Measurements from ENCODE around the gene ZNF593. TPM values are rescaled to one million over a fixed set of nuclear protein-coding genes. Genes with fewer than 3 reads are reported as not detected.

ZNF593 gene
- total RNA-seq, 1 donor from 2014 or later = 28.1 TPM

DNA sequence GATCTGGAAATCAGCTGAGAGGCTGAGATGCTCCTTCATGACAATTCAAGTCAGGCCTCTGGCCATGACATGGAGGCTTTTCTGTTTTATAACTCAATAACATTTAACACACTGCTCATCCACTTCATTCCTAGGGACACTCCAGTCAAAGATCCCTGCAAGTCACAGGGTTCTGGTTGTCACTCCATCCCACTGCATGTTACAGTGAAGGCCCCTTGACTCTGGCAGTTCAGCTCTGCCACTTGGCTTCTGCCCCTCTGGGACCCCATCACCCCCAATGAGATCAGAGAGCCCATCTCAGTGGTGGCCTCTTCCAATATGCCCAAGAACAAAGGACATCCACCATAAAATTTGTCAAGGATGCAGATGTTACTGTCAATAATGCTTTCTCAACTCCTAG, 20.8 kb upstream of the ZNF593 start:
- DNase-seq (ENCODE audit: low spot score) = no peak

DNA sequence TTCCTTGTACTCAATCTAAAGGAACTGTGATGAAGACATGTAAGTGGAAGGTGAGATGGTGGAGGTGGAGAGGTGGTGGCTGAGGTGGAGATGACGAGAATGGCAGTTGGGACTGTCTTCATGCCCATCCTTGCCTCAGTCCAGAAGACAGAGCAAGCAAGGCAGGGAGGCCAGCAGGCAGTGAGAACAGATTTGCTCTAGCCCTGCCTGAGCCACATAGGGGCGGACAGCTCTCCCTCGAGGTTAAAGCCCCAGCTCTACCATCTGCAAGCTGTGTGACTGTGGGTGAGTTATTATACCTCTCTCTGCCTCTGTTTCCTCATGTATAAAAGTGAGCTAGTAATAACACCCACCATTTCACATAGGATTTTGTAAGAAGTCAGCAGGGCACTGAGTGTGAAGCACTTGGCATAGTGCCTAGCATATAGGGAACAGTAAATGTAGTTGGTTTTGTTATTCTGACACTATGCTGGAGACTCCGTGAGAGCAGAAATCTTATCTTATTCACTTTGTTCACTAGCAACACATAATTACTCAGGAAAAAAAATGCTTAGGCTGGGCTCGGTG, 15.7 kb upstream of the ZNF593 start:
- no peak for DNase-seq (ENCODE audit: low spot score)

DNA sequence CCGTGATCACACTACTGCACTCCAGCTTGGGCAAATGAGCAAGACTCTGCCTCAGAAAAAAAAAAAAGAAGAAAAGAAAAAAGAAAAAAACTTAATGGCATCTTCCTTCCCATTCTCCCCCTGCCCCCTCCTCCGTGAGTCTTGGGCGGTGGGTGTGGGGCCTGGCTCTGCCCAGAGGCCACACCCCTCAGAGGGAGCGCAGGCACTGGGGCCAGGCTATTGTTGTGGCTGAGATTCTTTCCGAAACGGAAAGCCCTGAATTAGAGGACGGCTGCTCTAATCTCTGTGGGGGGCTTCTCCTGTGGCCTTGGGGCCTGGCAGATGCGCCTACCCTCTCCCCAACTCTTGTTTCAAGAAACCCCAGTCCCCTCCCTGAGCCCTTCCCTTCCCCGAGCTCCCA, 15.0 kb upstream of the ZNF593 start:
- DNase-seq (ENCODE audit: low spot score) = no peak

DNA sequence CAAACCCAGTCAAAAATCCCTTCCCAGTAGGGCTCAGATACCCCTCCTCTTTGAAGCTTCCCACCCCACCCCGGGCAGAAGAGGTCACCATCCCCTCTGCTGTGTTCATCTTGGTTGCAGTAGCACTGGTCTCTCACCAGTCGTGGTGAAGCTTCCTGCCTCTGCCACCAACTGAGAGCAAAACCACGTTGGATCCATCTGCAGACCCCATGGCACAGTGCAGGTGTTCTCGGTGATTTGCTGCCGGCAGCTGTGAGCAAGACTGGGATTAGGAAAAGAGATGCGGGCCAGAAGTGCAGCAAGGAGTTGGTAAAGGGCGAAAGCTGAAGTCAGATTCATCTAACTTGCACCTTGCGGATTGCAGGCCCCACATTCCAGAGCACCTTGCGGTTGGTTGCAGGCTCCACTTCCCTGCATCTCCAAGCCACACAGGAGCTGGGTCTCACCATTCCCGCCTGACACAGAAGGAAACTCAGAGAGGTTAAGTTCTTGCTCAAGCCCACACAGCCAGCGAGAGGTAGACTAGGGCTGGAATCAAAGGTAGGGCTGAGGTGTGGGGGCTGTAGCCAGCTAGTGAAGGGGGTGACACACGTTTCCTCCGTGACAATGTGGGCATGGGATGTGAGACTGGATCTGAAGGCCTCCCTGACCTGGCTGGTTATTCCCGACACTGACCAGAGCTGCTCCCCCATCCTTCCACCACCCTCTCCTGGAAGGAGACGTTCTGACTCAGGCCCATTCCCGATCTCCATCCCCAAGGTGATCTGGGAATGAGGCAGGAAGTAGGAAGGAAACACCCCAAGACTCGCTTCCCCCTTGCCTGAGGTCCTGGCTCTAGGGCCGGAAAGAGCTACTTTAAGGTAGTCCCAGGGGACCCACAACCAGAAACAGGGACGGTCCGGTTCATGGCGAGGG, 14.1 kb upstream of the ZNF593 start:
- no peak for DNase-seq (ENCODE audit: low spot score)

DNA sequence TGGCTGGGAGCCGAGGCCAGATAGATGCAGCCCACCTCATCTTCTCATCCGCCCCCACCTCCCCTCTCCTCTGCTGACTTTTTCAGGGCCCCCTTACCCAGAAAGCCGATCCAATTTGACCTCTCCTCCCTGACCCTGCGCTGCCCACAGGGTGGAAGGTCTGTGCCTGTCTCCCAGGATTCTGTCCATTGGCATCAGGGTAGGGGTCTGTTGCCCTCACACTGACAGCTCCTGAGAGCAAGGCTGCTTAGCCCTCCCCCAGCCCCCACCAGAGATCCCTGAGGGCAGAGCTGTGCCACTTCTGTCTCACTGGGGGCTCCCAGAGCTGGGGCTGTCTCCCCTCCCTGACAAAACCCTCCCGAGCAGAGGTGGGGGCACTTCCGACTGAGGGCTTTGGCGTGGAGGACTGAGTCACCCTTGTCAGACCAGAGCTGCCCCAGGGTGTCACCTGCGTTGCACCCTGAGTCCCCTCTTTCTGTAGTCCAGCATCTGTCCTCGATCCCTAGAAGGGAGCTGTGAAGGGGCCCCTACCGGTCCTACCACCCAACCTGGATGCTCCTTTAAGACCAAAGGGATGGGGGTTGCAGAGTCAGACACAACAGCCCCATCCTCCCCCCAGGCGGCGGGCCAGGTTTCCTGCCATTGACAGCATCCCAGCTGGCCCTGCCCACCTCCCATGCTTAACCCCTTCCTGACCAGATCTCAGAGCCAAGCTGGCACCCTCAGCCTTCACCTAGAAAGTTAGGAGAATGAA, 13.2 kb upstream of the ZNF593 start:
- no peak for DNase-seq (ENCODE audit: low spot score)

DNA sequence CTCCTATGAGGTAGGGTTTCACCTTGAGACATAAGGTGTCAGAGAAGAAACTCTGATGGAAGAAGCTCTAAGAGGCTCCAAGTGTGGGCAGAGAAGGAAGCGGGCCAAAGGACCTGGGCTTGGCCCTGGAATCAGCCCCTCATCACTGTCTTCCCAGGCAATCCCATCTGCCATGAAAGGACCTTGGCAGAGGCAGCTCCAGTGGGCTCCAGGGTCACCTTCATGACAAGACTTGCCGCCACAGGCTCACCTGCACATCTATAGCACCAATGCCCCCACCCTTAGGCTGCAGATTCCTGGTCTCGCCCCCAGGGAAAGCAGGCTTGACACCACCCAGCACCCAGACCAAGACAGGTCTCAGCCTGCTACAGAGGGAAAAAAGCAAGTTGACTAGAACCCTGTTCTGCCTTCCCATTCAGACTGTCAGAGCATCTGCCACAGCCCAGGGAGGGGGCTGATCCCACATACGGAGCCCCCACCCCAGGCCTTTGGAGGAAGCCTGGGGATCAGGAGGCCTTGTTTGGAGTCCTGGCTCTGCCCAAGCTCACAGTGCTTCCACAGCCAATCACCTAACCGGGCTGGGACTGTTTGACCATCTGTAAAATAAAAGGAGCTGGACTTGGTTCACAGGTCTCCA, 11.3 kb upstream of the ZNF593 start:
- no peak for DNase-seq (ENCODE audit: low spot score)

DNA sequence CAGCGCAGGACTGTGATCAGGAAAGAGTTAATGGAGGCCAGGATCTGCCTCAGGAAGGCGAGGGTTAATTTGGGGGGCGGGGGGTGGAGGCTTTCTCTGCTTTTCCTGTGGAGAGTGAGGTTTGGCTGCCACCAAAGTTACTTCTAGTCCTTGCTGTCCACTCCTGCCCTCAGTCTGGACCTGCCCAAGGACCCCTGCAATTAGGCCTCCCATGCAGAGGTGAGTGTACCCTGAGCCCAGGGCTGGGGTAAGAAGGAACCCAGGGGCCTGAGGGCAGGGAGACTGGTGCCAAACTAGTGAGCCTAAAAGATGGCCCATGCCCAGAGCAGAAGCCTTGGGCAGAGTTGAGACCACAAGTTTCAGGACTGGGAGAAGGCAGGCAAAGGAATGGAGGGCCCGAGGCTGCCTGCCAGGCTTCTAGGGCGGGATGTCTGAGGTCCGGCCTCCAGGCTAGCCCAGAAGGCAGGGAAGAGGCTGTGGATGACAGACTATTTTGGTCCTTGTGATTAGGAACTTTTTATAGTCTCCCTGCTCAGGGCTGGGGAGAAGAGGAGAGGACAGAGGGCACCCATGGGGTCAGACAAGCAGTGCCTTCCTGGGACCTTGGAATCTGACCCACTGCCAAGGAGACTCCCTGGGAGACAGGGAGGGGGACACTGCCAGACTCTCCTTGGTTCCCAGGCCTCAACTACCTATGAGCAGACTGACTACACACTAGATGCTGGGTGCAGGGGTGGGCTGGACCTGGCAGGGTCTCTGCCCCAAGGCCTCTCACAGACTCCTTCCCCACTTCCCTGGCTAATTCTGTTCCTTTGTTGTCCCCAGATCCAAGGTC, 10.6 kb upstream of the ZNF593 start, which contains the start of gene FAM110D:
Gene FAM110D, plus strand, starts transcription at position 172 of the 835 bp plus-strand sequence. CDS start 2,213 bp downstream, outside the sequence.
- DNase-seq (ENCODE audit: low spot score) = no peak

DNA sequence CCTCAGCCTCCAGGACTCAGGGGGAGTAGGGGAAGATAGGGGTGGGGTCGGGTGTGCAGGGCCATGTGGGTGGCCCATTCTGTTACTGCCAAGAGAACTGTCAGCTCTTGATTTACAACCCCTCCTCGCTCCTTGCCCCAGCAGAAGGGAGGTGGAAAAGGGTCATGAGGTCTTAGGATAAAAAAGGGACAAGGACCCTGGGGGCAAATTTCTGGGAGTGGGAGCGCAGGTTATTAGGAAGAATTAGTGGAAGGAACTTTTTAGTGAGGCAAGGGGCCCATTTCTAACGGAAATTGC, 10.0 kb upstream of the ZNF593 start:
- DNase-seq (ENCODE audit: low spot score) = no peak

DNA sequence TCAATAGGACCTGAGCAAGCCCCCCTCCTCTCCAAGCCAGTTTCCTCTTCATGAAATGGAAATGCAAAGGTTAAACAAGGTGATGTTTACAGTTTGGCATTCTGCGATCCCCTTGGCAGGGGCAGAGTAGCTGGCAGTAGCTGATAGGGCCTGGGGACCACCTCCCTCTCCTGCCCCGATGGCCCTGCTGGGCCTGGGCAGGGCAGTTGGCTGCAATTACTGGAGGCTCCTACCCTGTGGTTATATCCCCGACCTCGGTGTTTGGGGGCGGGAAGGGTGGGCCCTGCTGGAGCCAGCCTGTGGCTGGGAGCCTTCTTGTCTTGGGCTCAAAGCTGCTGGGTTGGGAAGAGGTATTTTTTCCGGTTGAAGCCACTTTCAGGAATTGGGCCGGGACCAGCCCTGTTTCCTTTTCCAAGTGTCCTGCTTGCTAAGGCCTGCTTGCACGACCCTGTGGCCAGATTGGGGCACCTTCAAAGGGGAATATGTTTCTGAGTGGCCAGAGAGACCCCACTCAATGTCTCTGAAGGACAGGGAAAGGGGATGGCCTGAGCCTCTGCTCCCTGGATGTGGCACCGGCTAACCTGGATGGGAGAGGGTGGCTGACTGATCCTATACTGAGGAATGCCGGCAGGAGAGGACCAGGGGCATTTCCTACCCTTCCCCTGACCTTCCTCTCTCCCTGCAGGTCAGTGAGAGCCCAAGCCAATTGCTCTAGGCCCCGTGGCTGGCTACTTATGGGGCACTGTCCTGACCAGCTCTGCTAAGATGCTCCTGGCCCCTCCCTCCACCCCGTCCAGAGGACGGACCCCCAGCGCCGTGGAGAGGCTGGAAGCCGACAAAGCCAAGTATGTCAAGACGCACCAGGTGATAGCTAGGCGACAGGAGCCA, 8.9 kb upstream of the ZNF593 start:
- no peak for DNase-seq (ENCODE audit: low spot score)

DNA sequence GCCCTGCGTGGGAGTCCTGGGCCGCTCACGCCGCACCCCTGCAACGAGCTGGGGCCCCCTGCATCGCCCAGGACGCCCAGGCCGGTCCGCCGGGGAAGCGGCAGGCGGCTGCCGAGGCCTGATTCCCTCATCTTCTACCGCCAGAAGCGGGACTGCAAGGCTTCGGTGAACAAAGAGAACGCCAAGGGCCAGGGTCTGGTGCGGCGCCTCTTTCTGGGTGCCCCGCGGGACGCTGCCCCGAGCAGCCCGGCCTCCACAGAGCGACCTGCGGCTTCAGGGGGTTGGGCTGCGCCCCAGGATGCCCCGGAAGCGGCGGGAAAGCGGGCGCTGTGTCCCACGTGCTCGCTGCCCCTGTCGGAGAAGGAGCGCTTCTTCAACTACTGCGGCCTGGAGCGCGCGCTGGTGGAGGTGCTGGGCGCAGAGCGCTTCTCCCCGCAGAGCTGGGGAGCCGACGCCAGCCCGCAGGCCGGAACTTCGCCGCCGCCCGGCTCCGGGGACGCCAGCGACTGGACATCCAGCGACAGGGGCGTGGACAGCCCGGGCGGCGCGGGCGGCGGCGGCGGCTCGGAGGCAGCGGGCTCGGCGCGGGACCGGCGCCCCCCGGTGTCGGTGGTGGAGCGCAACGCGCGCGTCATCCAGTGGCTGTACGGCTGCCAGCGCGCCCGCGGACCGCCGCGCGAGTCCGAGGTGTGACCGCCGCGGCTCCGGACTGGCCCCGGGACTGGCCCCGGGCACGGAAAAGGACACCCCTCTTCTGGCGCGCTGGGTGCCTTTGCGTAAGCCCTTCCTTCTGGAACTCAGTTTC, 8.1 kb upstream of the ZNF593 start:
- DNase-seq (ENCODE audit: low spot score) = peak; percentile 45

DNA sequence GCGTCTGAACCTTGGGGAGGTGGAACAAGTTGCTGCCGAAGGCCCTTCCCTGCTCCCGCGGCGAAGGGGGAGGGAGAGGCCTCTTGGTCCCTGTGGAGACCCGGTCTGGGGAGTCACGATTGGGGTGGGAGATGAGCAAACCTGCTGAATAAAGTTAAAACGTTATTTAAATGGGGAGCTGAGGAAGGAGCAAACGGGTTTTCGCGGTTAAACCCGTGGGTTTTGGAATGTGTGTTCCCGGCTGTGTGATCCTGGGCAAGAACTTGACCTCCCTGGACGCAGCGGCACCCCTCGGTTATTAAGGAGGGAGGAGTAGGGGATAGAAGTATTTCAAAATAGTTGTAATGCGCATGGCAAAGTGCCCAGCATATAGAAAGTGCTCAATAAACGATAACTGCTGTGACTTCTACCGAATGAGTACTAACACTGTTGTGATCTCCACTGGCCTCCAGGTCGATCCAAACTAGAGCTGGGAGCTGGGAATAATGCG, 7.4 kb upstream of the ZNF593 start:
- no peak for DNase-seq (ENCODE audit: low spot score)

DNA sequence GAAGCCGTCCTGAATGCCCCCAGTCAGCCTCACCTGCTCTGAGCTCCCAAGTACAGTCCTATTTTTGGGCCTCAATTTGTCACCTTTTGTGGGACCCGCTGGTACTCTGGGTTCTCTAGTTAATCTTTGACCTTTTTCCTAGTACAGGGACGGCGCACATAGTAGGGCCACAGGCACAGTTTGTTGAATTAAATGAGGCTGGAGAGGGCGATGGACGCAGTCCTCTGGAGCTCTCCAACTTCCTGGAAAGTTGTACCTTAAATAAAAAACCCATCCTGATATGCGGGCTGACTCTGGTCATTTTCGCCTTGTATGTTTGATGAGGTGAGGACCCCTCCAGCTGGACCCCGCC, 6.0 kb upstream of the ZNF593 start:
- DNase-seq (ENCODE audit: low spot score) = no peak

DNA sequence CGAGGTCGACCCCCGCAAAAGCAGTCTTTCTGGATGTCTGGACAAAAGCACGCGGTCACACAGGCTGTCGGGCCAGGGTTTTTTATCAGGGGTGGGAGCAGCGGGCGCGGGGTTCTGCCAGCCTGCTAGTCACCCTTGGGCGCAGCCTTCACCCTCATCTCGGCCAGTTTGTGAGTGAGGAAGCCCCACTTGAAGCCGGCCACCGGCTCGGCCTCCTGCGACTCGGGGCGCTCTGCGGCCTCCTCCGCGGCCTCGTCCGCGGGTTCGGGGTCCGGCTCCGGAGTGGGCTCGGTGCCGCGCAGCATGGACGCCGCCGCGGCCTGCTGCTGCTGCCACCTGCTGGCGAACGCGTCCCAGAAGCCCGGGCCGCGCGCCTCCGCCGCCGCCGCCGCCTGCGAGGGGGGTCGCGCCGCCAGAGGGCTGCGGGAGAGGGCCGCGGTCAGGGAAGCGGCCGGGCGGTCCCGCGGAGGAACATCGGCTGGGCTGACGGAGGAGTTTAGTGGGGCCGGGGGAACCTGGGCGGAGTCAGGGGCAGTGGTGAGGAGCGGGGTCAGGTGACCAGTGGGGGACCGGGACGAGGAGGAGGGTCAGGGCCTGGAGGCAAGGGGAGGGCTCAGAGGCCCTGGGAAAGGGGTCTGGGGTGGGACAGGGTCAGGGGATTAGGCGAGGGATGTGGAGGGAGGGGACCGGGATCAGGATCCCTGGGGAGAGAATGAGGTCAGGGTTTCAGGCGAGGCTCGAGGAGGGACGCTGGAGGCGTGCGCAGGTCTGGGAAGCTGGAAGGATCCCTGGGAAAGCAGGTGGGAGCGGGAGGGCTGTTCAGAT, 5.5 kb upstream of the ZNF593 start:
- DNase-seq (ENCODE audit: low spot score) = no peak

DNA sequence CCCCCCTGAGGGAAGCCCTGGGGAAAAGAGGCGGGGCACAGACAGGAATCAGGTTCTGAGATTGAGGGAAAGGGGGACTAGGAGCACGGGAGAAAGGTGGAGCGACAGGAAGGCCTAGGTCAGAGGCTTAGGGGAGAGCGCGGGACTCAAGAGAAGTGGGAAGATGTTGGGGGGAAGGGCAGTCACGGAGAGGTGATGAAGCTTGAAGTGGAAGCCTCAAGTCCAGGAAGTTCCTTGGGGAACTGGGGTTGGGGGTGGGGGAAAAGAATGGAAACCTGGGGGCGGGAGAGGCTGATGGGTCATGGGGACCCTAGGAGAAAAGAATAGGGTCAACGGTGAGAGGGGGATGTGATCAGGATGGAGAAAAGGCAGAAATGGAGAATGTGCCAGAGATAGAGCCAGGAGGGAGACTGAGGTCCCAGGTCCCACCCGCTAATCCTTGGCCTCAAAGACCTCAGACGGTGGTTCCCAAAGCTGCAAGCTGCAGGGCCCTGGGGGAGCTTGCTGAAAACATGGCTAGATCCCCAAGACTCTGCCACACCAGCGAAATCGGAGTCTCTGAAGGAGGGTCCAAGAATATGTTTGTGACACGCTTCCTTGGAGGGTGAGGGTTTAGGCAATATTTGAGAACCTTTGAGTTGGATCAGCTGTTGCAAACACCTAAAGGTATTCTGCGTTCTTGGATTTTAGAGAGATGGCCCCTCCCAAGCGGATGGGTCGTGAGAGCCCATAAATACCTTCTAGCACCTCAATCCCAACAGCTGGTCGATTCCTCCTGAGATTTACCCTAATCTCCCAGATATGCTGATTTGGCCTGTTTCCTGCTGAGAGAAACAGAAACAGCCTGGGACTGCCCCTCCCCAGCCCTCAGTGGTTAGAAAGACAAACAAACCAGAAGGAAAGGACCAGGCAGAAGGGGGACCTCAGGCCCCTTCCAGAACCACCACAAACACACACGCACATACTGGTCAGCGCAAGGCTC, 4.6 kb upstream of the ZNF593 start:
- DNase-seq (ENCODE audit: low spot score) = no peak

DNA sequence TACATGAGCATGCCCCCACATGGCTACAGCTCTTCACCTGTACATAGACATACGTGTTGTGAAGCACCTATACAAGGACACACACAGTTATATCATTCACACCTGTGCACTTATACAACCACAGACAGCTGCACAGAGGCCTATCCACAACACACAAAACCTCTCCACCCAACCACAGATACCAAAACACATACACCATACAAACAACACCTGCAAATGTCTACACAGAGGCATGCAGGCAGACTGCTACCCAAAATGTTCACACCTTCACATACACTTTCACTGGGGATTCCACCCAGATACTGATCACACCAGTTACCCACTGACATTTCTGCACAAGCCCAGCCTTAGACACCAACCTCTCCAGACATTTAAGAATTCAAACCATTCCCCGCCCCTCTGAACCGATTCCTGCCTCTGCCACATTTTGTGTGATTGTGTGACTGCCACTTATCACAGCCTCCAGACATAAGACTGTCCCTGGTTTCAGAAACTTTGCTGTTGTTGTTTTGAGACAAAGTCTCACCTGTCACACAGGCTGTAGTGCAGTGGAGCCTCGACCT, 2.9 kb upstream of the ZNF593 start:
- DNase-seq (ENCODE audit: low spot score) = no peak

DNA sequence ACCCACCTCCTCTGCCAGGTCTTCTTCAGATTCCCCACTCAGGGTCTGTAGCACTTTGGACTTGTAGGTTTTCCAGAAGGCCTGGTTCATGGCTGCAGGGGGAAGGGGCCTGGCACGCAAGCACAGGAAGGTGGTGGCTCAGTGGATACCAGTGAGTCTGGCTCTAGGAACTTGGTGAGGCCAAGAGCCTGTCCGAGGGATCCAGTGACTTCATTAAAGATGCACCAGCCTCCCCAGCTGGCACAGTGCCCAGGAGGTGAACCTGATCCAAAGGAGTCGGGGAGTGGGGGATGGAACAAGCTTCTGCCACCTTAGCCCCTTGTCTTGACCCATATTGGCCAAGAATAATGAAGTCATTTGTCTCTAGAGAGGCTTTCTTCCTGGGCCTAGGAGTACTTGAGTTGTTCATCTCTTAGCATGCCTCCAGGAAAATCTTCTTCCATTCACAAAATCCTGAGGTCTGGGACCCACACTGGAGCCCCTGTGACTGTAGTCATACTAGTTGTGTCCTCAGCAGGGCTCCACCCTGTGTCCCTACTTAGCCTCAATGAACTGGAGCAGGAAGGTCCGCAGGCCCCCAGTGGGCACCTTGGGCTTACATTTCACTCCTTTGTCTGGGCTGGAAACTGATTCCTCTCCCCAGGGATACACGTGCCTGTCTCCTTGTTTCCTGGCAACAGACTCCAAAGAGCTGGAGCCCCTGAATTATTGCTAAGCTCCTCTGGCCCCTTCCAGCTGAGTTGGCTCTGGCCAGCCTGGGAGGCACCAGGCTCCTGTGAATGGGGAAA, 1.1 kb upstream of the ZNF593 start, which contains the start of gene C1orf232:
Gene C1orf232, minus strand, starts transcription at position 554 of the 788 bp plus-strand sequence. Its CDS starts 464 bp downstream, at position 90.
- no peak for DNase-seq (ENCODE audit: low spot score)

Data from mucosa of gallbladder (tissue), 1 donor.